Cardiac fibroblast (primary cell): Measurements from ENCODE around the gene TEX51.

ENCODE experiments used
- DNase-seq, 2 donors: peaks; one replicate each; pipeline versions ENCODE4 v3.0.0 to v3.0.0-alpha.2; 2010; ENCODE audit warnings: low read depth in 2 of 2
- H3K4me3 ChIP-seq, 2 donors: replicated peaks in 1 of 2; 1 replicate in 1 of 2; 2 replicates in 1 of 2; pipeline ENCODE4 v1.5.1; 2011; ENCODE audit warnings: low read depth in 2 of 2, low read length in 2 of 2, mild to moderate bottlenecking in 2 of 2, moderate library complexity in 1 of 2
- TF ChIP-seq, protein P1 (sequence below): IDR thresholded peaks from one replicate; pipeline ENCODE4 v1.5.1; 2011; ENCODE audit warnings: low read depth, mild to moderate bottlenecking, low read length, inconsistent platforms

The TEX51 gene

DNA sequence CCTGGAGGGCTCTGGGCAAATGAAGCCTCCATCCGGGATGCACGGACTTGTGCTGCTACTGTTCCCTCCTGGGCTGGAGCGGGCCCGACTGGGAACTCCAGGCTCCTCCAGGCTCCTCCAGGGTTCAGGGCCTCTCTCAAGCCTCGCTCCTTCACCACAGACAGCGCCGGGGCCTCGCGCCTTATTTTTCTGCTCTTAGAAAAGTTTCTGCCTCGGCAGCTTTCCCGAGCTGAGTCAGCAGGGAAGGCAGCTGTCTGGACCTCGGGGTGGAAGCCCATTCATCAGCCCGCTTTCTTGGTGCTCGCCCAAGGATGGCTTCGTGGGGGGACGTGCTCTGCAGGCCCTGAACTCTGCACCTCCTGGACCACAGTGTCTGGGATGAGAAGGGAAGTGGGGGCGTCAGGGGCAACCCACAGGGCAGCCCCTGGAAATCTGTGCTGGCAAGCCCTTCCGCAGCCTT lies 12.9 kb upstream of the TEX51 start:
- TF ChIP-seq, protein P1, sequence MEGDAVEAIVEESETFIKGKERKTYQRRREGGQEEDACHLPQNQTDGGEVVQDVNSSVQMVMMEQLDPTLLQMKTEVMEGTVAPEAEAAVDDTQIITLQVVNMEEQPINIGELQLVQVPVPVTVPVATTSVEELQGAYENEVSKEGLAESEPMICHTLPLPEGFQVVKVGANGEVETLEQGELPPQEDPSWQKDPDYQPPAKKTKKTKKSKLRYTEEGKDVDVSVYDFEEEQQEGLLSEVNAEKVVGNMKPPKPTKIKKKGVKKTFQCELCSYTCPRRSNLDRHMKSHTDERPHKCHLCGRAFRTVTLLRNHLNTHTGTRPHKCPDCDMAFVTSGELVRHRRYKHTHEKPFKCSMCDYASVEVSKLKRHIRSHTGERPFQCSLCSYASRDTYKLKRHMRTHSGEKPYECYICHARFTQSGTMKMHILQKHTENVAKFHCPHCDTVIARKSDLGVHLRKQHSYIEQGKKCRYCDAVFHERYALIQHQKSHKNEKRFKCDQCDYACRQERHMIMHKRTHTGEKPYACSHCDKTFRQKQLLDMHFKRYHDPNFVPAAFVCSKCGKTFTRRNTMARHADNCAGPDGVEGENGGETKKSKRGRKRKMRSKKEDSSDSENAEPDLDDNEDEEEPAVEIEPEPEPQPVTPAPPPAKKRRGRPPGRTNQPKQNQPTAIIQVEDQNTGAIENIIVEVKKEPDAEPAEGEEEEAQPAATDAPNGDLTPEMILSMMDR = no peak
- peak overlapping the region in 1 of 2 donors; percentile 3 for H3K4me3 ChIP-seq
- DNase-seq = peak; percentile 5 to 25

DNA sequence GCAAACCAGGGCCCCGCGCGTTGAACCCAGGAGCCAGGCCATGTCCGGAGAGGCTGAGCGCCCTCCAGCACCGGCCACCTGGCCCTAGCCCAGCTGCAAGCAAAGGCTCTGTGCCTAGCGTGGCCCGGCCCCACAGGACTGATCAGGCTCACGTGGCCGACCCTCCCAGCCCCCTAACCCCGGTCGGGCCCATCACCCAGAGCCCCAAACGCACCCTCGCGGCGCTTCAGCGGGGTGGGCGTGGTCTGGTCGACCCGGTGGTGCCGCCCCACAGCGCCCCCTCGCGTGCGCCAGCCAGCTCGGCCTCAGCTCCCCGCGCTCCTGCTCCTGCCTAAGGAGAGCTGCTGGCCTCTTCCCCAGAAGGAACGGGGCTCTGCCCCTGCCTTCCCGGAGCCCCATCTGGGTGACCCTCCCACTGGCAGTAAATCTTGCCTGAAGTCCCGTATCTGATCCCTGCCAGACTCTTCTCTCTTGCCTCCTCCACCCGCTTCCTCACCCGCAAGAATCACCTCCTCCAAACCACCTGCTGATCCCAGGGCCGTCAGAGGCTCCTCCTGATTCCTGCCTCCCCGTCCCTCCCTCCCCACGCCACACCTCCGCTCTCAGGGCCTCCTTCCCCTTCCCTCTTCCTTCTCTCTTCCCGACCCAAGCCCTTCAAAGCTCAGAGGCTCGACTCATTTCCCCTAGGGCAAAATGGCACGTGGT lies 12.3 kb upstream of the TEX51 start:
- H3K4me3 ChIP-seq = peak overlapping the region in 1 of 2 donors; percentile 3

DNA sequence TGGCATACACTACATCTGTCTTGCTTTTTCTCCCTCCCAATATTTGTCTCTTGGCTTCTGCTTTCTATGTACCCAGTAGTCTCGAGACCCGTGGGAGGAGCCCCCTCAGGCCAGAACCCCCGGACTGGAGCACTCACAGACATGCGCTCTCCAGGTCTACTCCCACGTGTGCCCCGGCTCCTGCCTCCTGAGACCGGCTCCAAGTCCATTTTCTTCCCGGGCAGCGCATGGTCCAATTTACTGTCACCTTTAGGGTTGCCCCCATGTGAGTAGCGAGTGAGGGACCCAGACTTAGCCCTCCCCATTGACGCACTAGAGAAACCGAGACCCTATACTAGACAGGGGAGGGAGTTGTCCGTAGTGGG lies 11.8 kb upstream of the TEX51 start:
- DNase-seq = no peak

More for the DNA sequence above, 12.3 kb upstream of the TEX51 start:
- TF ChIP-seq, protein P1 = peak; percentile 35
- DNase-seq = peak; percentile 30 to 56

DNA sequence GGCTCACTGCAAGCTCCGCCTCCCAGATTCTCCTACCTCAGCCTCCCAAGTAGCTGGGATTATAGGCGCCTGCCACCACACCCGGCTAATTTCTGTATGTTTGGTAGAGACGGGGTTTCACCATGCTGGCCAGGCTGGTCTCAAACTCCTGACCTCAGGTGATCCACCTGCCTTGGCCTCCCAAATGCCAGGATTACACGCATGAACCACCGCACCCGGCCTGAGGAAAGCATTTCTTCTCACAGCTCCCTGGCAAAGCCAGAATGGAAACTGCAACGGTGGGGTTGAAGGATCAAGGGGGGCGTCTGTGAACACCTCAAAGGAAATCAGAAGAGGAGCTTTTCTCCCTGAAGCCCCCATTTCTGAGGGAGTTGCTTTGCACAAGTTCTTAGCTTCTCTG lies 11.2 kb upstream of the TEX51 start:
- TF ChIP-seq, protein P1 = no peak
- DNase-seq = no peak
- no peak overlapping the region for H3K4me3 ChIP-seq

More for the DNA sequence above, 11.8 kb upstream of the TEX51 start:
- TF ChIP-seq, protein P1 = no peak
- no peak overlapping the region for H3K4me3 ChIP-seq

DNA sequence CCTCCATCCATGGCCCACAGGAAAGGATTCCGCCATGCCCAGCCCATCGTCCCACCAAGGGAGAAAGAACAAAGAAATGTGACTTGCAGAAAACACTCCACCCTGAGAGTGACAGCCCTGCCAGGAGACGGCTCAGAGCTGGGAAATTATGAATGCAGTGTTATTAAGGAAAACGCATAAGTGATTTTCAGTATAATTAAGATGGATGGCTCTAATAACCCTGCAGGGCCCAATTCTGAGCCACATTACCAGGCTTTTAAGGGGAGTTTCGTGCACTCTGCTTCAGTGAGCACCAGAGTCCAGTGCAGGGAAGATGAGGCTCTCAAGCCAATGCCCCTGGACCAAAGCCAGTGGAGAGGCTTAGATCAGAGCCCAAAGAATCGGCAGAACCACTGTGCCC lies 10.6 kb upstream of the TEX51 start:
- TF ChIP-seq, protein P1 = no peak
- no peak for DNase-seq
- H3K4me3 ChIP-seq = no peak overlapping the region

DNA sequence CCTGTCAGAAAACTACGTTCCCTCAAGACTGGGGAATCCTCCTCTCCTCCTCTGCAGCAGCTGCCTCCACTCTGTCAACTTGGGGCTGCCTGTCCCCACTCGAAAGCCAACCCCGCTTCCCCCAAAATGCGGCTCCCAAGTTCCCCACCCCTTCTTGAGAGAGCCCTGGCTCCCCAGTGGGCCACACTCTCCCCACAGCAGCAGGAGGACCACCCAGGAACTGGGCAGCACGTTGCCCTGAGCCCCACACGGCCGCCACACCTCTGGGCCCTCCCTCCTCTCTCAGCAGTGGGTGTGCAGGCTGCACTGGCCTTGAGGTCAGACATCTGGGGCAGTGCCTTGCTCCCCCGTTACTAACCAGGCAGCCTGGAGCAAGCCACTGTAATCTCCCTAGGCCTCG lies 9.6 kb upstream of the TEX51 start:
- DNase-seq = no peak
- TF ChIP-seq, protein P1 = no peak
- no peak overlapping the region for H3K4me3 ChIP-seq
